Measurements from ENCODE around the gene SLIT1.

Gene SLIT1

DNA sequence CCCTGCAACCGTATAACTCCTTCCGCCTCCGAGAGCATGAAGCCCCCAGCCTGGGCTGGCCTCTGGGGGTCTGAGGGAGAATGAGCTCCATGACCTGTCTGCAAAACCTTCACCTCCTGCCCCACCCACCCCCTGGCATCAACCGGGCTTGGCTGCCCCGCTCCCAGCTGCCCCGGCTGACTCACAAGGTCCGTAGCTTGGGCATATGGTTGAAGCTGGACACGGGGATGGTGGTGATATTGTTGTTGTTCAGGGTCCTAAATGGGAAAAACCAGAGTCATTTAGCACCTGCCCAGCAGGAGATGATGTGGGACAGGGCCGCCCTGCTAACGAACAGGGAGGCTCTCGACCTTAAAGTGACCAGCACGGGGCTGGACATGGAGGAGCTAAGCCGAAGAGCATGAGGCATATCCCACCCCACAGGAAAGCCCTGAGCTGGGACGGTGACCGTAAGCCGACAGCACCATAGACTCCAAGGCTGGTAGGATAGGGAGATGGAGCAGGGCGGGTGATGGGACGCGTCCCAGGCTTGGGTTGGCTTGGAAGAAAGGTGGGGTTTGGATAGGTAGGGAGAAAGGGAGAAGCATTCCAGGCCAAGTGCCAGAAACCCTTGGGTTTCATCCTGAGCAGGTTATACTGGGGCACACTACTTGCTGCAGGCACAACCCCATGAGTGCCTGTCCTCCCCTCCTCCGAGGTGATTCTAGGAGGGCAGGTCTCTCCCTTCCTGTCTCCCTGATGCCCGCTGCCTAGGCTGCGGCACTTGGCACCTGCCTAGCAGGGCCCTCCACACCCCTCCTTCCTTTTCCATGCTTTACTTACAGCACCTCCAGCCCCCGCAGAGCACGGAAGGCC is 121.5 kb downstream of the SLIT1 start:
- DNase-seq (ENCODE audit: insufficient read length, low spot score) (no peak), FAIRE-seq (no peak)
- no peak for TF ChIP-seq POLR2A (IDR thresholded peaks at IDR 0.05; ENCODE audit: low read depth, low read length)

DNA sequence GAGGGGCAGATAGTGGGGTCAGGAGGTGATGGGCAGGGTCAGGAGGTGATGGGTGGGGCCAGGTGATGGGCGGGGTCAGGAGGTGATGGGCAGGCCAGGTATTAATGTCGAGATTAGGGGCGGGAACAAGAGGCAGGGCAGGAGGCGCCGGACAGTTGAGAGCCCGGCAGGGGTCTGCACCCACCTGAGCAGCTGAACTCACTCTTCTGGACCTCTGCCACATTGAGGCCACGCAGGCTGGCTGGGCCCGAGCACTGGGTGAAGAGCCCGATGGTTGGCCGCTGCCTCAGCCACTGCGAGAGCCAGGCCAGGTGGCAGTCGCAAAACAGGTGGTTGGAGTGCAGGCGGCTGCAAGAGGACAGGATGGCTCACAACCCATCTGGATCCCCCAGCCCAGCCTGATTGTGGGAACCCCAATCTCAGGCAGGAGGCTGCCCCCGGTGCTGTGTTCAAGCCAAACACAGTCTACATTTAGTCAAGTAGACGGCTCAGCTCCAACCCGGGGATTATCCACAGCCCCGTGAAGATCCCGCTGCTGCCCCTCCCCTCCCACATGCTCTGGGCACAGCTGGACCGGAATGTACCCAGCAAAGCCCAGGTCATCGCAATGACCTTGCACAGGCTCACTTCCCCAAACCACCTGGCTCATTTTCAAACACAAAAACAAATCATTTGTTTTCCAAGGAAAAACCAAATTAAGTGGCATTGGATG is 122.3 kb downstream of the SLIT1 start:
- no peak for TF ChIP-seq POLR2A (IDR thresholded peaks at IDR 0.05; ENCODE audit: low read depth, low read length)
- no peak for FAIRE-seq
- DNase-seq (ENCODE audit: insufficient read length, low spot score) = no peak

DNA sequence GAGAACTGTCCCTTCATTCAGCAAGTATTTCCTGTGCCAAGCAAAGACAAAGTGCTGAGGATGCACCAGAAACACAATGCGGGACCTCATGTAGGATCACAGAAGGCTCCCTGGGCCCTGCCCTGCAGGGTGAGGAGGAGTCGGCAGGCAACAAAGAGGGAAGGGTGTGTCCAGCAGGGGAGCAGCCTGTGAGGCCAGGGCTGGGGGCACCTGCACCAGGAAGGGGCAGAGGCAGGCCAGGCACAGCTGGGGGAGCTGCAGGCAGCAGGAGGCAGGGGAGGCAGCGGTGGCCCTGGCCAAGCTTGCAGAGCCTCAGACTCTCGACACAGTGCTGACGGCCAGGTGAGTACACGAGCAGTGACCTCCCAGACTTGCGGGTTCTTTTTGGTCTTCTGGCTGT is 123.3 kb downstream of the SLIT1 start:
- FAIRE-seq = no peak
- DNase-seq (ENCODE audit: insufficient read length, low spot score) = no peak
- TF ChIP-seq POLR2A (IDR thresholded peaks at IDR 0.05; ENCODE audit: low read depth, low read length) = no peak

DNA sequence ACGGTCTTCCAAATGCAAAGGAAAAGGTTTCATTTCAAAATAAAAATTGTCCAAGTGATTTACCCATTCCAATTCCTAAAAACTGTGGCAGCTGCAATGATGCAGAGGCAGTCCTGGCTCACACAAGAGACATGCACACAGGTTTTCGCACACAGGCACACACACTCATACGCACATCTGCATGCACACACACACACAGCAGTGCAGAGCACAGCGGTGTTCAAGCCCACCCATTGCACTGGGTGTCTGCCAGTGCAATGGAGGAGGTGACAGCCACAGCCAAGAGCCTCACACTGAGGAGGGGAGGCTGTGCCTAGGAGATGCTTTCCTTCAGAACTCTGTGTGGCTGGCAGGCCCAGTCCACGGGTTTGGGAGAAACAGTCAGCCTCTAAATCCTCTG is 123.7 kb downstream of the SLIT1 start:
- FAIRE-seq = no peak

DNA sequence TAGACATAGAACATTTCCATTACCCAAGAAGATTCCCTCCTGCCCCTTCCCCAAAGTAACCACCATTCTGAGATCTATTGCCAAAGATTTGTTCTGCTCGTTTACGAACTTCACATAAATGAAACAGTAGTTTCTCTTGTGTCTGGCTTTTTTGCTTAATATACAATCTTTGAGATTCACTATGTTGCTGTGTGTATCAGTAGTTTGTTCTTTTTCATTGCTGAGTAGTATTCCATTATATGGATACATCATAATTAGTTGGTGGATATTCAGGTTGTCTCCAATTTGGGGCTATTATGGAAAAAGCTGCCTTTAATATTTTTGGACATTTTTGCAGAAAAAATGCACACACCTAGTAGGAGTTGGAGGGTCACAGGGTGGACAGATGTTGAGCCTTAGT is 124.3 kb downstream of the SLIT1 start:
- FAIRE-seq (no peak), DNase-seq (ENCODE audit: insufficient read length, low spot score) (no peak)
- TF ChIP-seq POLR2A (IDR thresholded peaks at IDR 0.05; ENCODE audit: low read depth, low read length) = no peak

More for the DNA sequence above, 123.7 kb downstream of the SLIT1 start:
- DNase-seq (ENCODE audit: insufficient read length, low spot score) = no peak
- no peak for TF ChIP-seq POLR2A (IDR thresholded peaks at IDR 0.05; ENCODE audit: low read depth, low read length)

DNA sequence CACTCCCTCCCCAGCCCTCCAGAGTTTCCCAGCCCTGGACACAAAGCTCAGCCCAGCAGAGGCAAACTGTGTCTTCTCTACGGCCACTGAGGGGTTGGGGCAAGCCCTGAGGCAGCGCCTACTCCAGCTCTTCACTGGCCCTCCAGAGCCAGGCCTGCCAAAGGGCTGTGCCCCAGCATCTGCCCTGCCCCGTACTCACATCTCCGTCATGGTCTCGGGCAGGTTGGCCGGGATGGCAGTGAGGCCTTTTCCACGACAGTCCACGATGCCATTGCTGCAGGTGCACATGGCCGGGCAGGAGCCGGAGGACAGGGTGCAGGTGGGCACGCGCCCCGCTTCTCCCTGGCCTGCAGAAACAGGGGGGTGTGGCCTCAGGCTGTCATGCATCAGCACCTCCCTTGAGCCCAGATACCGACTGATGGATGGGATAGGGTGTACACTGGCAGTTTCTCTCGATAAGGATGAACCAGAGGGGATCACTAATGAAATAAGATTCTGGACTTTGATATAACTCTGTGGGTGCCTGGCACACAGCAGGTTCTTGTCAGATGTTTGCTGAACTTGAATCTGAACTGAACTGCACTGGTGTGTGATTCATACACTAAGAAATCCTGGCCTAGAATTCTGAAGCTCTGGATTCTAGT is 125.2 kb downstream of the SLIT1 start:
- DNase-seq (ENCODE audit: insufficient read length, low spot score) = no peak
- no peak for TF ChIP-seq POLR2A (IDR thresholded peaks at IDR 0.05; ENCODE audit: low read depth, low read length)
- FAIRE-seq = no peak

DNA sequence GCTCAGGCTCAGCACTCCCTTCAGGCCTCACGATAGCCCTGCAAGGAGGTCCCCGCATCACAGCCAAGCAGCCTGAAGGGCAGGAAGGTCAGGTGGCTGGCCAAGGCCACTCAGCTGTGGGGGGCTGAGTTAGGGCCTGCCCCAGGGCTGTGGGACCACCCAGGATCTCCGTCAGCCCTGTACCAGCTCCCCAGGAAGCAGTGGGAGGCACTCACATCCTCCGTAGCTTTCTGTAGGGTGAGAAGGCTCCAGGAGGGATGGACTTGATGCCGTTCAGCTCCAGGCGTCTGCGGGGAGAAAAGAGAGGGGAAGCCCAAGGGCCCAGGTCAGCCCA is 125.9 kb downstream of the SLIT1 start:
- no peak for TF ChIP-seq POLR2A (IDR thresholded peaks at IDR 0.05; ENCODE audit: low read depth, low read length)
- no peak for FAIRE-seq
- DNase-seq (ENCODE audit: insufficient read length, low spot score) = no peak

DNA sequence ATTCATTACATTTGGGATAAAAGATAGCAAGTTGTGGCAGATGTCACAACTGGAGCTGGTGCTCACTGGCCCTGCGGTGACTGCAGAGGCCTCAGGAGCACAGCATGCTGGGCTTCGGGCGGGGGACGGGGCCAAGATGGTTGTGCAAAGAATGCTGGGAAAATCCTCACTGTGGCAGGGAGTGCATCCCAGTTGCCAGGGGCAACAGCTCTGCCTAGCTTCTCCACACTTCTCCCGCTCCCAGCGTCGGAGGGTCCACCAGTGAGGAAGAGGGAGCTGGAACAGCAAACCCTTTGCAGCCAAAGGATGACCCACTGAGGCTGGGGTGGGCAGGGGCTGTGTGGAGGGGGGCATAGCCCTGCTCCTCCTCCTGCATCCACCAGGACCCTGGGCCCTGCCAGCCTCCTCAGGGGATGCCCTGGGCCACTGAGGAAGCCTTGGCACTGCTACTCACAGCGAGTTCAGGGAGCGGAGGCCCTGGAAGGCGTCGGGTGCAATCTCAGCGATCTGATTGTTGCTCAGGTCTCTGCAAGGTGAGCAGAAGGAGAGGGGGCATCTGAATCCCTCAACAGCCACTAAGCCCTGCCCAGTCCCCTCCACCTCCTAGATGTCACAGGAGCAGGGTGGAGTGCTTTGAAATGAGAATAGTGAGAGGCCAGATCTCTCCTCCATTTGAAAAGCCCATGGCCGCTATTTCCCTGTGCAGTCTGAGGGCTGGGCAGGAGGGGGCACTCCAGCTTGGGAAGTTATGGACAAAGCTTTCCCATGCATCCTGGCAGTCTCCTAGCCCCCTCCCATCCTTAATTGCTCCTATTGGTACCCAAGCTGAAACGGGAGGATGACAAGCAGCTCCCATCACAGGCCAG is 126.5 kb downstream of the SLIT1 start:
- TF ChIP-seq POLR2A (IDR thresholded peaks at IDR 0.05; ENCODE audit: low read depth, low read length) = no peak
- FAIRE-seq = no peak
- DNase-seq (ENCODE audit: insufficient read length, low spot score) = no peak

DNA sequence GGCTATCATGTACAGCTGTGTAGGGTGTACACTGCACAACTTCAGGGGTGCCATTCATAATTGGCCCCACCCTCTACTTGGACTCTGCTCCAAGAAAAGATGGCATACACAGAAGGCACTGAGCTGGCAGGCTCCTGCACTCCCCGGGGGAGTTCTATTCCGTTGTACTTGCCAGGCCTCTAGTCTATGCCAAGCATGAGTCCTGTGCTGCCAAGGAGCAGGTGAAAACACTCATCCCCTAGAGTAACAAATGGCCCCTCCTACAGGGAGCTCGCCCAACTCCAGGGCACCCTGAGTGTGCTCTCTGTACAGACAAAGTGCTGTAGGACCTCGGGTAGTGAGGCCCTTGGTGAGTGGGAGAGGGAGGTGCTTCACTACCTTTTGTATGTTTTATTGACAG is 127.2 kb downstream of the SLIT1 start:
- TF ChIP-seq POLR2A (IDR thresholded peaks at IDR 0.05; ENCODE audit: low read depth, low read length) = no peak
- DNase-seq (ENCODE audit: insufficient read length, low spot score) (no peak), FAIRE-seq (no peak)

DNA sequence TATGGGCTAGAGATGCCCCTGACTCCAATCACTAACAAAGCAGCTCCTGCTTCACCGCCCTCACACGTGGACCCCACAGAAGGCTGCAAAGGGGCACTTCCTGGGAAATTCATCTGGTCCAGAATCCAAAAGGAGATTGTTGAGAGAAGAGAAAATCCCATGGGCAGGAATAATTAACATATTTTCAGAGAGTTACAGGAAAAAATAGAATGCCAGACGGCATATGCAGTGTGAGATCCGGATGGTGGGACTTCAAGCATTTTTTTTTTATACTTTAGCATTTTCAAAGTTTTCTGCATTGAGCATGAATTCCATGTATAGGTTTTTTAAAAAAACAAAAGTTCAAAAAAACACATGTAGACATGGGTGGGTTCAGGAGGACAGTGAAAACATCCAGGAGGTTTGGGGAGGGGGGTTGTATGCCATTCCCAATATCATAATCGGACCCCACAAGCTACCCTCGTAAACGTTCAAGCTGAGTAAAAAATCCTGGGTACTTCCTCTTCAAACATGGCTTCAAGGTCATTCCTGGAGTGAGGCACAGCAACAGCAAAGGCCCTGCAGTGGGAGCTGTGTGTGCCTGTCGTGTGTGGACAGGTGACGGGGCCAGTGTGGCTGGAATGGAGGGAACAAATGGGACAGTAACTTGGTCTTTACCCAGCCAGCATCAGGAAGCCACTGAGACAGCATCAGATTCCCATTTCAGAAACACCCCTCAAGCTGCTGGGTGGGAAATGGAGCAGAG is 128.1 kb downstream of the SLIT1 start:
- TF ChIP-seq POLR2A (IDR thresholded peaks at IDR 0.05; ENCODE audit: low read depth, low read length) = no peak
- FAIRE-seq (no peak), DNase-seq (ENCODE audit: insufficient read length, low spot score) (no peak)

DNA sequence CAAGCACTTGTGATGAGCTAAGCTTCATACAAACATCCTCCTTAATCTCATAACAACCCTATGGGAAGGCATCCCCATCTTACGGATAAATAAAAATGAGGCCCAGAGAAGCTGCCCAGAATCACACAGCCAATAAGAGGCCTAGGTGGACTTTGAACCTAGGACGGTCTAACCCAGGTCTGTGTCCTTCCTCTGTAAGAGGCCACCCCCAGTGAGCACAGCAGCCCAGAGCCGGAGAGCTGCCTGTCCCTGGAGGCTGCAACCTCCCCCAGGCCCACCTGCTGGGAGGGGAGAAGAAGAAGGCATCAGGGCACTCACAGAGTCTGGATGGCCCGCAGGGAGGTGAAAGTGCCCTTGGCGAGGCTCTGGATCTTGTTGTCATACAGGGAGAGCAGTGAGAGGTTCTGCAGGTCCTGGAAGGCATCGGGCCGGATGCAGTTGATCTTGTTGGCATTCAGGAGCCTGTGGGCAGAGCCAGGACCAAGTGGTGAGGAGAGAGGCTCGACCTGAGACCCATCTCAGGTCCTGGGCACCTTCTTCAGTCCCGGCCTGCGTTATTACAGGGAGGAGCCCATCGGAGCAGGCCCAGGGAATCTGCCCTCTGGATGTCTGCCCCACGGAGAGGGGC is 129.6 kb downstream of the SLIT1 start:
- DNase-seq (ENCODE audit: insufficient read length, low spot score) (no peak), FAIRE-seq (no peak)
- TF ChIP-seq POLR2A (IDR thresholded peaks at IDR 0.05; ENCODE audit: low read depth, low read length) = no peak

DNA sequence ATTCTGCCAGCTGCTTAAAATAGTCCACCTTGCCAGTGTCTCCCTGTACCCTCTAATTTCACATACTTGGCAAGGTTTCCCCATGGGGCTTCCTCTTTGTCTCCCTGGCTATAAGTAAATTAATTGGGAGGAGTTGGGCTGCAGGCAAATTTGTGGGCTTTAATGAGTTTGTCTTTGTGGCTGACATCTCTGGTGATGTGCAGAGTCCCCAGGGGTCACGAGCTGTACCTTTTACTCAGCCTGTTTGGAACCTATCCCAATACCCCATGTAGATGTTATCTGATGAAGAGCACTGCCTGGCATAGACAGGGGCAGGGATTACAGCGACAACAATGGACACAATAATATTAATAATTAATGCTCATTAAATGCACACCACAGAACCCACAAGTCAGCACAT is 132.5 kb downstream of the SLIT1 start:
- DNase-seq (ENCODE audit: insufficient read length, low spot score) (no peak), FAIRE-seq (no peak)
- no peak for TF ChIP-seq POLR2A (IDR thresholded peaks at IDR 0.05; ENCODE audit: low read depth, low read length)
